Measurements from ENCODE around the gene UVSSA. TPM values are rescaled to one million over a fixed set of nuclear protein-coding genes. Genes with fewer than 3 reads are reported as not detected.

The UVSSA gene
- total RNA-seq, 1 donor from 2014 or later = 5.9 TPM

- Histone ChIP-seq H3K4me3 (no peak overlapping the region), H3K4me1 (peaks cover 14% of the 10 kb centered on the region), H3K36me3 (peaks cover 77% of the 10 kb centered on the region), H3K9me3 (replicated peaks) (no peaks in the 10 kb centered on the region), H3K27ac (replicated peaks) (no peak overlapping the region), H3K27me3 (ENCODE audit: low read depth) (no peaks in the 10 kb centered on the region)
- intact Hi-C loops (cut with micrococcal nuclease) = no loop called here
- DNase-seq = peak; percentile 10
- TF ChIP-seq CTCF (IDR thresholded peaks at IDR 0.05; ENCODE audit: borderline replicate concordance) = peak; percentile 33
Observed at GRCh38 chr4:1318488-1319213, 28.4 kb upstream of the UVSSA start.

GRCh38 chr4:1321486-1321885 lies 25.5 kb upstream of the UVSSA start:
- H3K36me3 ChIP-seq = peaks cover 69% of the 10 kb centered on the region
- no peak for TF ChIP-seq CTCF (IDR thresholded peaks at IDR 0.05; ENCODE audit: borderline replicate concordance)
- peaks cover 15% of the 10 kb centered on the region for H3K4me1 ChIP-seq
- H3K4me3 ChIP-seq = no peak overlapping the region
- no peaks in the 10 kb centered on the region for H3K9me3 ChIP-seq (replicated peaks)
- no peak for DNase-seq
- intact Hi-C loops (cut with micrococcal nuclease) = no loop called here
- no peak overlapping the region for H3K27ac ChIP-seq (replicated peaks)
- H3K27me3 ChIP-seq (ENCODE audit: low read depth) = no peaks in the 10 kb centered on the region

- TF ChIP-seq CTCF (IDR thresholded peaks at IDR 0.05; ENCODE audit: borderline replicate concordance) = no peak
- Histone ChIP-seq H3K9me3 (replicated peaks) (no peaks in the 10 kb centered on the region), H3K4me3 (no peak overlapping the region), H3K36me3 (peaks cover 72% of the 10 kb centered on the region), H3K27me3 (ENCODE audit: low read depth) (no peaks in the 10 kb centered on the region), H3K27ac (replicated peaks) (no peak overlapping the region), H3K4me1 (peaks cover 15% of the 10 kb centered on the region)
- DNase-seq = no peak
- intact Hi-C loops (cut with micrococcal nuclease) = no loop called here
Observed at GRCh38 chr4:1321946-1322650, 24.9 kb upstream of the UVSSA start.

- intact Hi-C loops (cut with micrococcal nuclease) = no loop called here
- H3K36me3 ChIP-seq = peaks cover 73% of the 10 kb centered on the region
- no peak overlapping the region for H3K27ac ChIP-seq (replicated peaks)
Observed at GRCh38 chr4:1323280-1323634, 23.8 kb upstream of the UVSSA start.

More at GRCh38 chr4:1323280-1323634, 23.8 kb upstream of the UVSSA start:
- Histone ChIP-seq H3K9me3 (replicated peaks) (no peaks in the 10 kb centered on the region), H3K27me3 (ENCODE audit: low read depth) (no peaks in the 10 kb centered on the region), H3K4me3 (no peak overlapping the region), H3K4me1 (peaks cover 14% of the 10 kb centered on the region)
- DNase-seq = no peak
- TF ChIP-seq CTCF (IDR thresholded peaks at IDR 0.05; ENCODE audit: borderline replicate concordance) = no peak
